Measurements from ENCODE around the gene ZNF423. TPM values are rescaled to one million over a fixed set of nuclear protein-coding genes. Genes with fewer than 3 reads are reported as not detected.

Gene ZNF423
- total RNA-seq, 2 experiments from 2014 or later = not detected

DNA sequence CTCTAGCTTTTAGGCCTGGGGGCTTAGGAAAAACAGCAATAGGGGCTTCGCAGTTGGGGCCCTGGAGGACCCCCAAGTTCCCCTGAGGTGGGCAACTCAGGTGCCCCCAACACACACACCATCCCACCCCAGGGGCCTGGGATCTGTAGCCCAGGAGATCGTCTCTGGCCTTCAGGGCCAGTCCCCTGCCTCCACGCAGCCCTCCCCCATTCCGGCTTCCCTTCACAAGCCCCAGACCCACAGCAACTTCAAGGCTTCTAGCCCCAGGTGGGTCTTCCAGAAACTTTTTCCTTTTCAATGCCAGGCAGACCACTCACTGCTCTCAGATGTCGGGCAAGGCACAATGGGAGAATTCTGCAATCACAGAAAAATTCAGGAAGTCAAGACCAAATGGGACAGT lies 402.9 kb downstream of the ZNF423 start:
- no peak overlapping the region for H3K27ac Mint-ChIP-seq
- intact Hi-C loops (cut with micrococcal nuclease) = no loop called here
- ChIA-PET CTCF (no interaction called here), POLR2A (no interaction called here)
- no peaks in the 10 kb centered on the region for H3K36me3 Mint-ChIP-seq (ENCODE audit: low read depth)
- no peak for DNase-seq
- TF ChIP-seq, protein P1, sequence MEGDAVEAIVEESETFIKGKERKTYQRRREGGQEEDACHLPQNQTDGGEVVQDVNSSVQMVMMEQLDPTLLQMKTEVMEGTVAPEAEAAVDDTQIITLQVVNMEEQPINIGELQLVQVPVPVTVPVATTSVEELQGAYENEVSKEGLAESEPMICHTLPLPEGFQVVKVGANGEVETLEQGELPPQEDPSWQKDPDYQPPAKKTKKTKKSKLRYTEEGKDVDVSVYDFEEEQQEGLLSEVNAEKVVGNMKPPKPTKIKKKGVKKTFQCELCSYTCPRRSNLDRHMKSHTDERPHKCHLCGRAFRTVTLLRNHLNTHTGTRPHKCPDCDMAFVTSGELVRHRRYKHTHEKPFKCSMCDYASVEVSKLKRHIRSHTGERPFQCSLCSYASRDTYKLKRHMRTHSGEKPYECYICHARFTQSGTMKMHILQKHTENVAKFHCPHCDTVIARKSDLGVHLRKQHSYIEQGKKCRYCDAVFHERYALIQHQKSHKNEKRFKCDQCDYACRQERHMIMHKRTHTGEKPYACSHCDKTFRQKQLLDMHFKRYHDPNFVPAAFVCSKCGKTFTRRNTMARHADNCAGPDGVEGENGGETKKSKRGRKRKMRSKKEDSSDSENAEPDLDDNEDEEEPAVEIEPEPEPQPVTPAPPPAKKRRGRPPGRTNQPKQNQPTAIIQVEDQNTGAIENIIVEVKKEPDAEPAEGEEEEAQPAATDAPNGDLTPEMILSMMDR (IDR thresholded peaks at IDR 0.05) = no peak
- ATAC-seq = no peak
- no peaks in the 10 kb centered on the region for H3K9me3 Mint-ChIP-seq
- no peak overlapping the region for H3K4me3 Mint-ChIP-seq
- H3K27me3 Mint-ChIP-seq = no peaks in the 10 kb centered on the region
- H3K4me1 Mint-ChIP-seq (ENCODE audit: low read depth) = no peaks in the 10 kb centered on the region

DNA sequence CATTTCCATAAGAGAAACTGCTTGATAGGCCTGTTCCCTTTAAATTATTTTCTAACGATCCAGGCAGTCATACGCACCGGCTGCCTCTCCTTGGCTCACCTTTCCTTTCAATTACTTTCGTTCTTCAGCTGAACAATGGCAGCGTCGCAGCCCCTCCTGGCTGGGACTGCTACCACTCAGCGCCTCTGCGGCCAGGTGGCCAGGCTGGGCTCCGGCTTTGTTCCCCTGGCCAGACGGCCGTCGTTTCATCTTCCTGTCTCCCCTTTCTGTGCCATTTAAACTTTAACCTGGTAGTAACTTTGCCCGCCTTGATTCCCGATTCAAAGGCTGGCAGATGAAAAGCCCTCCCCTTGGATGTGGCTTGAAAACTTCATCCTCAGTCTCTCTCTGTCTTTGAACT lies 403.3 kb downstream of the ZNF423 start:
- intact Hi-C loops (cut with micrococcal nuclease) = no loop called here
- Mint-ChIP-seq H3K27me3 (no peaks in the 10 kb centered on the region), H3K27ac (no peak overlapping the region), H3K4me3 (no peak overlapping the region), H3K36me3 (ENCODE audit: low read depth) (no peaks in the 10 kb centered on the region), H3K4me1 (ENCODE audit: low read depth) (no peaks in the 10 kb centered on the region), H3K9me3 (no peaks in the 10 kb centered on the region)
- TF ChIP-seq, protein P1 (IDR thresholded peaks at IDR 0.05) = no peak
- CTCF ChIA-PET = no interaction called here
- DNase-seq = no peak
- no peak for ATAC-seq
- POLR2A ChIA-PET = no interaction called here

DNA sequence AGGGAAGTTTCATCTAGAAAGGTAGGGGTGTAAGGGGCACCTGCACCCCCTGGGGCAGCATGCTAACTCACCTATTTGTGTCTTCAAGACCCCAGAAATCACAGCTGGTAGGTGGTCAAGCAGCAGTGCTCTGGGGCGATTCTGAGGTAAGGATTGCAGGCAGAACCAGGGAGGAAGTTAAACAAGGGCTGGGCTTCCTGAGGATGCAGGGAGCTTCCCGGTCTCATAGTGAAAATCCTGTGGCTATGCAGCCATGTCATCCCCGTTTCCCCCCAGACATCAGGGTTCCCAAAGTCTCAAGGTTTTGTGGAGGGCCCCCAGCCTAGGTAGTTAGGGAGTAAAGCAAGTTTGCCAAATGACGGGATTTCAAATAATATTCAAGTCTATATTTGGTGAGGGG lies 403.8 kb downstream of the ZNF423 start:
- H3K27me3 Mint-ChIP-seq = no peaks in the 10 kb centered on the region

GRCh38 chr16:49446805-49447204 lies 409.1 kb downstream of the ZNF423 start:
- Mint-ChIP-seq H3K27ac (no peak overlapping the region), H3K4me3 (no peak overlapping the region), H3K4me1 (ENCODE audit: low read depth) (peaks cover 10% of the 10 kb centered on the region), H3K9me3 (no peaks in the 10 kb centered on the region), H3K27me3 (no peaks in the 10 kb centered on the region), H3K36me3 (ENCODE audit: low read depth) (no peaks in the 10 kb centered on the region)
- ChIA-PET POLR2A (no interaction called here), CTCF (interaction anchor here (1.5 to 2.3 kb wide), 3 partner anchors 19 to 145 kb away, joined by 4 to 5 read pairs (median 4); no protein-coding TSS in a partner anchor)
- no peak for ATAC-seq
- no peak for DNase-seq
- intact Hi-C loops (cut with micrococcal nuclease) = no loop called here
- TF ChIP-seq, protein P1 (IDR thresholded peaks at IDR 0.05) = no peak

More for the DNA sequence above, 403.8 kb downstream of the ZNF423 start:
- intact Hi-C loops (cut with micrococcal nuclease) = no loop called here
- H3K4me3 Mint-ChIP-seq = no peak overlapping the region
- CTCF ChIA-PET = no interaction called here
- no peaks in the 10 kb centered on the region for H3K4me1 Mint-ChIP-seq (ENCODE audit: low read depth)
- no peaks in the 10 kb centered on the region for H3K36me3 Mint-ChIP-seq (ENCODE audit: low read depth)
- no peaks in the 10 kb centered on the region for H3K9me3 Mint-ChIP-seq
- no peak overlapping the region for H3K27ac Mint-ChIP-seq
- no peak for DNase-seq
- POLR2A ChIA-PET = no interaction called here
- TF ChIP-seq, protein P1 (IDR thresholded peaks at IDR 0.05) = no peak
- no peak for ATAC-seq

DNA sequence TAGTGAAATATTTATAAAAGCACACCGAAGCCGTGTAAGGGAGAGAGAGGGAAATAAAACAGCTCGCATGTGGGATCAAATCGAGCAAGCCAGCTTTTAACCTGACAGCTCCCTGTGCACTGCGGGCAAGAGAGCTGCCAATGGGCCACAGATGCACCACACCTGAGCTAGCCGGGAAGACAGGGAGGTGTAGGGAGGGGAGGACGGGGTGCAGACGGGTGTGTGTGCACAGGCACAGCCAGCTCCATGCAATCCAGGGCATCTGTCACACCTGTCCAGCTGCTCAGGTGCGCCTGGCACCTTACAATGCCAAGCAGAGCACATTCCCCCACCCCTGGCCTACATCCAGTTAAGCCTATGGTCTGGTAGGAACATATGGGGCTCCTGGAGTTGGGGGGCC lies 412.3 kb downstream of the ZNF423 start:
- Mint-ChIP-seq H3K9me3 (no peaks in the 10 kb centered on the region), H3K27me3 (no peaks in the 10 kb centered on the region), H3K4me1 (ENCODE audit: low read depth) (peaks cover 23% of the 10 kb centered on the region), H3K27ac (no peak overlapping the region), H3K36me3 (ENCODE audit: low read depth) (no peaks in the 10 kb centered on the region), H3K4me3 (no peak overlapping the region)
- ChIA-PET POLR2A (no interaction called here), CTCF (interaction anchor here (1.0 kb wide), 1 partner anchor 48 kb away, joined by 3 read pairs; no protein-coding TSS in a partner anchor)
- DNase-seq = no peak
- intact Hi-C loops (cut with micrococcal nuclease) = no loop called here
- no peak for ATAC-seq
- TF ChIP-seq, protein P1 (IDR thresholded peaks at IDR 0.05) = no peak

Data from activated CD8-positive, alpha-beta T cell treated with anti-CD3 and anti-CD28 coated beads for 36 hours (primary cell).